ENCODE data around the gene STRAP.

DNA sequence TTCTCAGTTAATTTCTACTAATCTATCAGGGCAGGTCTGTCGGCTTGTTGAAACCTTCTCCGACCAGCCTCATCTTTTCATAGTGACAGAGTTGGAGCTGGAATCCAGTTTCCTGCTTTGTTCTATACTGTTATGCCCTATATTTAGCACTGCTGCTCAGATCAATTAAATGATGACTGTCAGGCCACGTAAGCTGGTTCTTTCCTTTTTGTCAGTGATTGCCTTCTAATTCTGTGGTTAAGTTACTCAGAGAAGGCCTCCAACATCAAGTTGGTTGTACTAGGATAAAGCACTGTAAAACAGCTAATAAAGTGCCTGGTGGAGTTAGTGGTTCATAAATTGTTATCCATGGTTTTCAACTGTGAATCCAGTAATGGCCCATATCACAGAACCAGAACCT, 51.6 kb downstream of the STRAP start:
- TF ChIP-seq, protein P1, sequence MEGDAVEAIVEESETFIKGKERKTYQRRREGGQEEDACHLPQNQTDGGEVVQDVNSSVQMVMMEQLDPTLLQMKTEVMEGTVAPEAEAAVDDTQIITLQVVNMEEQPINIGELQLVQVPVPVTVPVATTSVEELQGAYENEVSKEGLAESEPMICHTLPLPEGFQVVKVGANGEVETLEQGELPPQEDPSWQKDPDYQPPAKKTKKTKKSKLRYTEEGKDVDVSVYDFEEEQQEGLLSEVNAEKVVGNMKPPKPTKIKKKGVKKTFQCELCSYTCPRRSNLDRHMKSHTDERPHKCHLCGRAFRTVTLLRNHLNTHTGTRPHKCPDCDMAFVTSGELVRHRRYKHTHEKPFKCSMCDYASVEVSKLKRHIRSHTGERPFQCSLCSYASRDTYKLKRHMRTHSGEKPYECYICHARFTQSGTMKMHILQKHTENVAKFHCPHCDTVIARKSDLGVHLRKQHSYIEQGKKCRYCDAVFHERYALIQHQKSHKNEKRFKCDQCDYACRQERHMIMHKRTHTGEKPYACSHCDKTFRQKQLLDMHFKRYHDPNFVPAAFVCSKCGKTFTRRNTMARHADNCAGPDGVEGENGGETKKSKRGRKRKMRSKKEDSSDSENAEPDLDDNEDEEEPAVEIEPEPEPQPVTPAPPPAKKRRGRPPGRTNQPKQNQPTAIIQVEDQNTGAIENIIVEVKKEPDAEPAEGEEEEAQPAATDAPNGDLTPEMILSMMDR (IDR thresholded peaks at IDR 0.05): no peak
- no peak for TF ChIP-seq EZH2 (IDR thresholded peaks at IDR 0.05; ENCODE audit: borderline replicate concordance, insufficient read depth, low read depth, low read length, poor library complexity, severe bottlenecking)

Data from B cell (primary cell).